Measurements from ENCODE around the gene IFRD1.

IFRD1 gene

DNA sequence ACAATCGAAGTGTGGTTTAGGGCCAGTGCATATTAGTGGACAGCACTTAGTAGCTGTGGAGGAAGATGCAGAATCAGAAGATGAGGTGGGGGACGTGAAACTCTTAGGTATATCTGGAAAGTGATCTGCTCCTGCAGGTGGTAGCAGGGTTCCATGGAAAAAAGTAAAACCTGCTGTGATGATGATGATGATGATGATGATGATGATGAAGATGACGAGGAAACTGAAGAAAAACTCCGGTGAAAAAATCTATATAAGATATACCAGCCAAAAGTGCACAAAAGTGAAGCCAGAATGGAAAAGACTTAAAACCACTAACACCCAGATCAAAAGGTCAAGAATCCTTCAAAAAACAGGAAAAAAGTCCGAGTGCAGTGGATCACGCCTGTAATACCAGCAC lies 70.5 kb downstream of the IFRD1 start:
- DNase-seq (ENCODE audit: low read depth) = no peak

DNA sequence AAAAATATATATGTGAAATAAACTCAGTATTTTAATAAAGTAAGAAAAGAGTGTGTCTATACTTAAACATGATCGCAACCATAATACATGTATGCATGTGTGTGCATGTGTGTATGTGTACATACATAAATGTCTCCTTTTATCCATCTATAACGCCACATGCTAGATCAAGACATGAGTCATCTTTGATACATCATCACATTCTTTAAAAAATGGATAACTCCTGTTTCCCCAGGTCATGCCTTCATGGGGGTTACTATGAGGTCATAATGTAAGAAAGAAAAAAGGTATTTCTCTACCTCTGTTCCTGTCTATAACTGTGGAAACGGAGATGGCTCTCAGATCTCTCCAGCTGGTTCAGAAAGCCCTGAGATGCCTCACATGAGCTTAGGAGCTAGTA lies 71.7 kb downstream of the IFRD1 start:
- DNase-seq (ENCODE audit: low read depth) = no peak

DNA sequence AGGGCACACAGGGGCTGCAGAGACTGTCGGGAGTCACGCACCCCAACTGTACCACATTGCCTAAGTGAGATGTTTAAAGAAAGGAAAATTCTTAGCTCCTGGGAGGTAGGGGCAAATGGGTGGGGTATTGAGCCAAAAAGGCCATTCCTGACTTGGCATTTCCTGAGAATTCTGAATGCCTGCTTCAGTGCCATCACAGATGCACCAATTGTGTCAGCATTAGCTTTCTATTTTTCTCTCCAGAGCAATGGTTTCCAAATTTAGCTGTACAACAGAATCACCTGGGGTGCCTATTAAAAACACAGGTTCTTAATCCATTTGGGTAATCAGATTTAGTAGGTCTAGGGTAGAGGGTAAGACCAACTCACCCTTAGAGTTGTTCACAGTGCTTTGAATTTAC lies 73.6 kb downstream of the IFRD1 start:
- no peak for DNase-seq (ENCODE audit: low read depth)

All from GM04504 (cell line).